Suppressor macrophage treated with lipopolysaccharide for 1 hour (primary cell): ENCODE measurements around the gene HTR2A.
A peak's percentile ranks its signal among the peaks of the same experiment; 100 is the strongest.

ENCODE experiments used
- DNase-seq, 3 donors: peaks; one replicate each; pipeline ENCODE4 v3.0.0-alpha.2; 2020 to 2022

Gene HTR2A

DNA sequence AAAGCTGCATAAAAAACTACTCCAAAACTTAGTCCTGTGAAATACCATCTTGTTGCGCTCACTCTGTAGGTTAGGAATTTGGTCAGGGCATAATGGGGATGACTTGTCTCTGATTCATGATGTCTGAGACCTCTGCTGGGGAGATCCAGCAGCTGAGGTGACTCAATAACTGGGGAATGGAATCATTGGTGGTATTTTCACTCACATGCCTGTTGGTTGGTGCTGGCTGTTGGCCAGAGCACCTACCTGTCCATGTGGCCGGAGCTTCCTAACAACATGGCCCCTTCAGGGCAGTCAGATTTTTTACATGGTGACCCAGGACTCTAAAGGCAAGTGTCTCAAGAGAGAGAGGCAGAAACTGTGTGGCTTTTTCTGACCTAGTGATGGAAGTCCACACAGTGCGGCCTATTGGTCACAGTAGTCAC lies 92.5 kb downstream of the HTR2A start:
- DNase-seq: no peak

DNA sequence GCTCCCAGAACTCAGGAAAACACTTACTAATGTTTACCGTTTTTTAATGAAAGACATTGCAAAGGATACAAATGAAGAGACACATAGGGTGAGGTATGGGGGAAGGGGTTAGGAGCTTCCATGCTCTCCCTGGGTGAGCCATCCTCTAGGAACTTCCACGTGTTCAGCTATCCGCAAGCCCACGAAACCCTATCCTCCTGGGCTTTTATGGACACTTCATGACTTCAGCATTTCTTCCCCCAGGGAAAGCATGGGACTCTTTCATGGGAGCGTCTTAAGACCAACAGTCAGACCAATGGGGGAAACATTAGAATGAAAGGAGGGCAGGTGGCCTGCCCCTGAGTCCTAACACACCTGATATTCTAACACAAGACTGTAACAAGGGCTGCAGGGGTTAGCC lies 93.3 kb downstream of the HTR2A start:
- DNase-seq: no peak

DNA sequence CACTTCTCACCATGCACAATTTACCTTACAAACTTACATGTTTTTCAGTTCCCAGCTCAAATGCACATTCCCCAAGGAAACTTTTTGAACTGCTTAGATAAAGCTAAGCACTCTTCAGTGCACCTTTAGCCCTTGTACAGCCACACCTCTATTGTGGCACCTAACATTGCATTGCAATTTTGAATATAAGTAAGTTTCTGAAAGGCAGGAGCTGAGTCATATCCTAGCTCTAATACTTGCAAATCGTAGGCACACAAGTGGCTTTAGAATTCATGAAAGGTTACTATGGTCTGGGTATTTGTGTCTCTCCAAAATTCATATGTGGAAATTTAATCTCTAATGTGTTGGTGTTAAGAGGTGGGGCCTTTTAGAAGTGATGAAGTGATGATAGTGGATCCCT lies 95.0 kb downstream of the HTR2A start:
- DNase-seq: no peak

DNA sequence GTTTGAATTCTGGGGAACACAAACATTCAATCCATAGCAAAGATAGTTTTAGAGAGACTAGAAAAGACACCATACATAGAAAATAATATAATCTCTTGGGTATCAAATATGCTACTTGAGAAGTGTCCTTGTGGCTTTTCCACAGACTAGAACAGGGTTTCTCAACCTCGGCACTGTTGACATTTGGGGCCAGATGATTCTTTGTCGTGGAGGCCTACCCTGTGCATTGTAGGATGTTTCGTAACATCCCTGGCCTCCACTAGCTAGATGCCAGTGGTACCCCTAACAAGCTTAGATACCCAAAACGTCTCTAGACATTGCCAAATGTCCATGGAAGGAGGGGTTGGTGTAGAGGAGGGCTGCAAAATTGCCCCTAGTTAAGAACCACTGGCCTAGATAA lies 97.7 kb downstream of the HTR2A start:
- no peak for DNase-seq

DNA sequence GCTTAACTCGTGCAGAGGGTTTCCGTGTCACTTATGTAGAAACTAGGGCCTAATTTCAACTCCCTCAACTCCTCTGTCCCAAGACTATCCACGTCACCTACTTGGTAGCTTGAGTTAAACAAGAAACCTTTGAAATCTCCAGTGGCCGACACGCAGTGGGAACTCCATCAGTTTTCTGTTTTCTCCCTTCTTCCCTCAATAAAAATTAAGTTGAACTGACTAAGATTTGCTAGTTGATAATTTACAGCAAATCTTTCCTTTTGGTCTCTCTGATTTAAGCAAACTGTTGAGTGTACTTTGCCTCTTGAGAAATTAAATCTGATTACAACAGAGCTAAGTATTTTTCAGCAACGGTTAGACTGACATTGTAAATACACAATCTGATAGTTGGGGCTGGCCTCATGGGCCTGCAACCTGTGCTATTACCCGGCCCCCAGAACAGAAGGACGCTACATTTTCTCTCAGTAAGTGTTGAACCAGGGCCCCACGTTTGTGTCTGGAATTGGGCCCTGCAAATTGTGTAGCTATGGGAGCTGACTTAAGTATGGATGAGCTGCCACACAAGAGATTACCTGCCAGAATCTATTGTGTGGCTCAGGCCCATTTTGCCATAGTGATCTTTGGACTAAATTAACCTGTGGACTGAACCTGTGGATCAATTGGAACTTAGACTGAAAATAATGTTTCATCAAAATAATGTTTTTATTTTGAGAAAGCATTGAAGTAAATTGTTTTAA lies 99.2 kb downstream of the HTR2A start:
- no peak for DNase-seq

DNA sequence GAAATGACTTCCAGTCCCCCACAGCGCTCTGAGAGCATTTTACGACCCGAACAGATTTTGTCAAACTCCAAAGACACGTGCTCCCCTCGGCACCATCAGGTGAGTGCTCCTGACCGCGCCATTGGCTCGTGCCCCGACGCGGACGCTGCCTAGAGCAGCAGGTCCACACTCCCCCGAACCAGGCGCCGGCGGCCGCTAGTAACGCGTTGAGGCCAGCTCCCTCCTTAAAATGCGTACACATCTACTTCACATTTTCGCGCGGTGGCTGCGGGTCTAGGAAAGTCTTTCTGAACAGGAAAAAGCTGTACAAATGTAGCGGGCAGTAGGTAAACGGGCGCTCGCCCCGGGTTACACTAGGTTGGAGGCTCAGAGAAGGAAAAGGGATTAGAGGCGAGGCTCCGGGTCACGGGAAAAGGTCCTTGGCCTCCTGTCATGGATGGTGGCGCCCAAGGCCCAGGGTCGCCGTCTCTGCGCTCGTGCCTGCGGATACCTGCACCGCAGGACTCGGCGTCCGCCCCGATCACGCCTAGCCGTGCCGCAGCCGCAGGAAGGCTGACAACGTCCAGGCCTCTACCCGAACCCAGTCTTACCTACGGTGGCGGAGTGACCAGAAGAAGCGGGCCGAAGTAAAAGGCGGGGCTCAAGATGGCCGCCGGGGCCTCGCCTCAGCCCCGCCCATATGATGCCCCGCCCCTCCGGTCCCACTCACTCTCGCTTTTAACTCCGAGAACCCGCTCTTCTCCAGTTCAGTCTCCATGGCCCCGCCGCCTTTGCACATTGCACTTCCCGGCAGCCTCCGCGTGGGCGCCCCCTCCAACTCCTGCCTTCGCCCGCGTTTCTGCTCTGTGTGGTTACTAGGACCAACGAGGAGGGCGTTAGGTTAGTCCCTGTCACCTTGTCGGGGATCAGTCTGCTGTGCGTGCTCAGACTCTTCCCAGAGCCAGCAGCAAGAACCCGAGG lies 100.1 kb downstream of the HTR2A start, which contains the start of gene ESD:
Gene ESD, minus strand, starts transcription at position 647 of the 960 bp plus-strand sequence. CDS start 5,748 bp downstream, outside the sequence.
- peak; percentile 89 to 95 (median 93) for DNase-seq

DNA sequence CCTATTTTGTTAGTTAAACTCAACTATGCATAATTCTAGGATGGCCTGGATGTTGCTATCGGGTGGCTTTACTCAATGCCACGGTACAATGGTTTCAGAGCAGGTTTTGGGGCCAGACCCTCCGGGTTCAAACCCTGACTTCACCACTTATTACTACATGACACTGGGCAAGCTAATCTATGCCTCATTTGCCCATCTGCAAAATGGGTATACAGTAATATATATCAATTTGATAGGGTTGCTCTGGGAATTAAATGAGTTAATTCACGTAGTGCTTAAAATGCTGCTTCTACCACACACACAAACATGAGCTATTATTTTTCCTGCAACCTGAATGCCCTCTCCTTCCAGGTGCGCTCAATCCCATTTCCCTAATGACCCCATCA lies 100.7 kb downstream of the HTR2A start:
- DNase-seq: no peak

DNA sequence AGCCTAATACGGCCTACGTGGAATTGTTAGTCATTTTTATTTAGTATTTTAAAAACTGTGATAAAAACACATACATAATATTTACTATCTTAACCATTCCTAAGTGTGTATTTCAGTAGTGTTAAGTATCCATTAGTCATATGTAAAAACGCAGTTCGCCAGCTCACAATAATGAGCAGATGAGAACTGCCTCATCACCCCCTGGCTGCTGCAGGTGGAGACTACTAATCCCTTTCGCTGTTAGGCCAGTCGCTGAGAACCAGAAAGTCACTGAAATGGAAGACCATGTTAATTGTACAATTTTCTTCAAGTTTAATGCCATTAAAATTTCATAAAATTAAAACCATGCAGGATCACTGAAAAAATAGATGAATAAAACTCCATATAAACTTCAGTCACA lies 101.5 kb downstream of the HTR2A start:
- DNase-seq: peak in 1 of 3 donors; percentile 9

DNA sequence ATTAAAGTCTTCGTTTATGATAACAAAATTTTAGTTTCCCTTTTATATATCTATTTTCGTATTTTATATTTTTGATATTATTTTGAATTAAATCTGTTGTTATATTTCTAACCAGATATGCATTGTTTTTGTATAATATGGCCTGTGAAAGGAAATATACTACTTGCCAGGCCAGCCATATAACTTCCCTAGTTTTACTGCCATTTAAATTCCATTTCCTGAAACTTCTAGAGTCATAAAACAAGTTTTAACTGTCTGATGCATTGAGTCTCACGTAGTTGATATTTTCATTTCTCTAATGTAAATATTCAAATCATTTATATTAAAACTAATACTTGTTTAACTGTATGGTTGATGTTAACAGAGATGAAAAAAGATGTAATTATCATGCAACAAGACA lies 113.3 kb downstream of the HTR2A start:
- no peak for DNase-seq

DNA sequence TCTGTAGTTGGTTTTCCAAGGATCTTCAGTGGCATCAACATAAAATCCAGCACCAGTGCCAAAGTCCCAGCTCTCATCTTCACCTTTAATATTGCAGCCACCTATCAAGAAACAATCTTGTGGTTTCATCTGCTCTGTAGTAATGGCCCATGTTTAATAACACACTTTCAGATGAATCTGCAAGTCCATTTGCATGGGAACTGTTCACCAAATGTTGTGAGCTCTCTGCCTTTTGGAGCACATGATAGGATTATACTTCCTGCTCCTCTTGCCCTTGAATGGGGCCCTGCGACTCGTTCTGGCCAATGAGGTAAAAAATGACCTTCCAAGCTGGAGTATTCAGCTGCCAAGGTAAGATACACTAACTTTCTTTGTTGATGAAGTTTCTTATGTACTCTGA lies 114.2 kb downstream of the HTR2A start:
- DNase-seq: no peak

DNA sequence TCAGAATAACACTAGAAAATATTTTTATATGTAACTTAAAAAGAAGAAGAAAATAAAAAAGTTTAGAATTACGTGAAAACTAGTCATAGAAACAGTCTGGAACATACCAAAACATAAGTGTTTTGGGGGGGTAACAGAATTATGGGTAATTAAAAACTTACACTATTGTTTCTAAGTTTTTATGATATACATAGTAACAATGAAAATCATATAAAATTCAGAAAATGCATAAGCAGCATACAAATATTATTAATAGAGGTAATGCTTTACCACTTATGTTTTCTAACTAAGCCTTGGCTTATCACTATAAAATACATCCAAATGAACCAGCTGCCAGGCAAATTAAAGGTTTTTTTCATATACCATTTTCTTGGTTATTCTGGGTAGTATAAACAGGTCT lies 114.8 kb downstream of the HTR2A start:
- no peak for DNase-seq
